Mesothelial cell of epicardium (in vitro differentiated cells): ENCODE measurements around the gene ALK. TPM values are rescaled to one million over a fixed set of nuclear protein-coding genes. Genes with fewer than 3 reads are reported as not detected.

ENCODE experiments used
- DNase-seq, 2 experiments: peaks; one replicate each; pipeline ENCODE4 v3.0.0; 2021; ENCODE audit warnings: low spot score in 2 of 2; ENCODE audit not compliant: unreplicated experiment in 2 of 2
- H3K27ac Mint-ChIP-seq: 2 replicates; pipeline ENCODE4 v1.8.0; 2021; ENCODE audit warnings: mixed read lengths
- H3K27me3 Mint-ChIP-seq: 2 replicates; pipeline ENCODE4 v1.8.0; 2021; ENCODE audit warnings: low read depth, mixed read lengths
- H3K36me3 Mint-ChIP-seq: 2 replicates; pipeline ENCODE4 v1.8.0; 2021; ENCODE audit warnings: mixed read lengths
- H3K4me1 Mint-ChIP-seq: 2 replicates; pipeline ENCODE4 v1.8.0; 2021; ENCODE audit warnings: mixed read lengths
- H3K4me3 Mint-ChIP-seq: 2 replicates; pipeline ENCODE4 v1.8.0; 2021; ENCODE audit warnings: mild to moderate bottlenecking, moderate library complexity, mixed read lengths
- H3K9me3 Mint-ChIP-seq: 2 replicates; pipeline ENCODE4 v1.8.0; 2021; ENCODE audit warnings: mixed read lengths
- total RNA-seq: library from RNA; stranded (reverse); gene quantifications from 3 replicates; pipeline ENCODE4 v1.2.1, GENCODE V29; 2021
- TF ChIP-seq, protein P1 (sequence below): fragments of 200-600 bp; sonication (generic); IDR thresholded peaks from one replicate; pipeline ENCODE4 v1.5.0; 2021; ENCODE audit warnings: antibody characterized with exemption; ENCODE audit not compliant: unreplicated experiment

Gene ALK
- total RNA-seq: 0.09 to 0.23 TPM (median 0.13 TPM) in 3 replicates

GRCh38 chr2:29921560-29921915 is at the start of gene ALK:
TSS of gene ALK (minus strand) at chr2:29921586. CDS start at chr2:29920659, 927 bp downstream.
- Mint-ChIP-seq H3K9me3 (no peaks in the 10 kb centered on the region), H3K36me3 (no peaks in the 10 kb centered on the region), H3K4me1 (peaks cover 7% of the 10 kb centered on the region), H3K27ac (no peak within 1 kb of the TSS), H3K4me3 (peak within 1 kb of the TSS; percentile 52), H3K27me3 (peaks cover 87% of the 10 kb centered on the region)
- DNase-seq: peak; percentile 82 to 87
- TF ChIP-seq, protein P1, sequence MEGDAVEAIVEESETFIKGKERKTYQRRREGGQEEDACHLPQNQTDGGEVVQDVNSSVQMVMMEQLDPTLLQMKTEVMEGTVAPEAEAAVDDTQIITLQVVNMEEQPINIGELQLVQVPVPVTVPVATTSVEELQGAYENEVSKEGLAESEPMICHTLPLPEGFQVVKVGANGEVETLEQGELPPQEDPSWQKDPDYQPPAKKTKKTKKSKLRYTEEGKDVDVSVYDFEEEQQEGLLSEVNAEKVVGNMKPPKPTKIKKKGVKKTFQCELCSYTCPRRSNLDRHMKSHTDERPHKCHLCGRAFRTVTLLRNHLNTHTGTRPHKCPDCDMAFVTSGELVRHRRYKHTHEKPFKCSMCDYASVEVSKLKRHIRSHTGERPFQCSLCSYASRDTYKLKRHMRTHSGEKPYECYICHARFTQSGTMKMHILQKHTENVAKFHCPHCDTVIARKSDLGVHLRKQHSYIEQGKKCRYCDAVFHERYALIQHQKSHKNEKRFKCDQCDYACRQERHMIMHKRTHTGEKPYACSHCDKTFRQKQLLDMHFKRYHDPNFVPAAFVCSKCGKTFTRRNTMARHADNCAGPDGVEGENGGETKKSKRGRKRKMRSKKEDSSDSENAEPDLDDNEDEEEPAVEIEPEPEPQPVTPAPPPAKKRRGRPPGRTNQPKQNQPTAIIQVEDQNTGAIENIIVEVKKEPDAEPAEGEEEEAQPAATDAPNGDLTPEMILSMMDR: no peak

- Mint-ChIP-seq H3K36me3 (no peaks in the 10 kb centered on the region), H3K4me1 (no peaks in the 10 kb centered on the region), H3K4me3 (no peak overlapping the region), H3K27ac (no peak overlapping the region), H3K27me3 (peaks cover 48% of the 10 kb centered on the region), H3K9me3 (no peaks in the 10 kb centered on the region)
- TF ChIP-seq, protein P1: no peak
- no peak for DNase-seq
Measured at GRCh38 chr2:29966266-29966665, 44.9 kb upstream of the ALK start.

- Mint-ChIP-seq H3K4me3 (no peak overlapping the region), H3K36me3 (no peaks in the 10 kb centered on the region), H3K4me1 (no peaks in the 10 kb centered on the region), H3K27ac (no peak overlapping the region), H3K27me3 (peaks cover 52% of the 10 kb centered on the region), H3K9me3 (no peaks in the 10 kb centered on the region)
- DNase-seq: no peak
- TF ChIP-seq, protein P1: no peak
Measured at GRCh38 chr2:29963972-29964570, 42.7 kb upstream of the ALK start.

GRCh38 chr2:29962922-29963321 is 41.5 kb upstream of the ALK start:
- TF ChIP-seq, protein P1: no peak
- H3K9me3 Mint-ChIP-seq: no peaks in the 10 kb centered on the region
- H3K4me1 Mint-ChIP-seq: no peaks in the 10 kb centered on the region
- peaks cover 60% of the 10 kb centered on the region for H3K27me3 Mint-ChIP-seq
- DNase-seq: no peak
- H3K36me3 Mint-ChIP-seq: no peaks in the 10 kb centered on the region
- H3K27ac Mint-ChIP-seq: no peak overlapping the region
- no peak overlapping the region for H3K4me3 Mint-ChIP-seq

DNA sequence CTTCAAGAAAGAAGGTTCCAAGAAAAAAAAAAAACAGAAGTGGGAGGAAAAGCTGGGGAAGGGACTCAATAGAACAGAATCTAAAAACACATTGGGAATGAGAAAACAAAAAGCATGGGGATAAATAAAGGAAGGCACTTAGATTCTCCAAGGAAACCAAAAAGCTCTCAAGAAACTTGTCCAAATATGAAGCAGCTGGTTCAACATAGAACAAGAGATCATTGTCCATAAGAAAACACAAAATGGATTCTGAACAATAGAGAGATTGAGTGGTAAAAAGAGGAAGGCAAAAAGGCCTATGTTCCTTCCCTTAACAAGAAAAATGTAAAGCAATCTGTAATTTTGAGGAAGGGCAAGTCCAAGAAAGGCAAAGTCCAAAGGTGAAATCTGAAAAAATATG is 32.9 kb upstream of the ALK start:
- Mint-ChIP-seq H3K4me3 (no peak overlapping the region), H3K36me3 (no peaks in the 10 kb centered on the region), H3K27ac (no peak overlapping the region), H3K27me3 (peaks cover 41% of the 10 kb centered on the region), H3K4me1 (no peaks in the 10 kb centered on the region), H3K9me3 (no peaks in the 10 kb centered on the region)
- TF ChIP-seq, protein P1: no peak
- no peak for DNase-seq

- H3K4me3 Mint-ChIP-seq: no peak overlapping the region
- H3K9me3 Mint-ChIP-seq: no peaks in the 10 kb centered on the region
- peaks cover 35% of the 10 kb centered on the region for H3K27me3 Mint-ChIP-seq
- TF ChIP-seq, protein P1: no peak
- H3K4me1 Mint-ChIP-seq: no peaks in the 10 kb centered on the region
- no peak overlapping the region for H3K27ac Mint-ChIP-seq
- no peak for DNase-seq
- H3K36me3 Mint-ChIP-seq: no peaks in the 10 kb centered on the region
Measured at GRCh38 chr2:29952973-29953372, 31.6 kb upstream of the ALK start.
